ENCODE data around the gene BPIFB4. TPM values are rescaled to one million over a fixed set of nuclear protein-coding genes. Genes with fewer than 3 reads are reported as not detected.

BPIFB4 gene
- total and polyA plus RNA-seq, 3 experiments from 2014 or later, result not detected

GRCh38 chr20:33158637-33159385 is 79.4 kb downstream of the BPIFB4 start:
- no peak overlapping the region for H3K4me3 ChIP-seq (ENCODE audit: low read length)
- no peak overlapping the region for H3K27ac ChIP-seq (ENCODE audit: low read depth, low read length)
- H3K4me3 Mint-ChIP-seq, result no peak overlapping the region
- peaks cover 4% of the 10 kb centered on the region for H3K27me3 ChIP-seq (ENCODE audit: insufficient read depth, low read length, poor library complexity, severe bottlenecking)
- H3K4me1 ChIP-seq (ENCODE audit: insufficient read depth, low read length), result no peaks in the 10 kb centered on the region
- no peak overlapping the region for H3K27ac Mint-ChIP-seq
- H3K27me3 Mint-ChIP-seq, result peaks cover 8 to 29% of the 10 kb centered on the region in 2 donors
- H3K36me3 Mint-ChIP-seq, result no peaks in the 10 kb centered on the region
- H3K36me3 ChIP-seq (ENCODE audit: insufficient read depth, low read length), result no peaks in the 10 kb centered on the region
- ChIA-PET CTCF (no interaction called here), POLR2A (no interaction called here)
- H3K9me3 ChIP-seq (ENCODE audit: low read length), result no peaks in the 10 kb centered on the region
- no peaks in the 10 kb centered on the region for H3K9me3 Mint-ChIP-seq
- no peaks in the 10 kb centered on the region for H3K4me1 Mint-ChIP-seq
- DNase-seq, result no peak

- Mint-ChIP-seq H3K27me3 (peaks cover 4 to 23% of the 10 kb centered on the region in 2 donors), H3K9me3 (no peaks in the 10 kb centered on the region), H3K36me3 (no peaks in the 10 kb centered on the region), H3K27ac (no peak overlapping the region), H3K4me3 (no peak overlapping the region), H3K4me1 (no peaks in the 10 kb centered on the region)
- no peak for DNase-seq
- Histone ChIP-seq H3K4me3 (ENCODE audit: low read length) (no peak overlapping the region), H3K4me1 (ENCODE audit: insufficient read depth, low read length) (no peaks in the 10 kb centered on the region), H3K27me3 (ENCODE audit: insufficient read depth, low read length, poor library complexity, severe bottlenecking) (peaks cover 4% of the 10 kb centered on the region), H3K9me3 (ENCODE audit: low read length) (no peaks in the 10 kb centered on the region), H3K36me3 (ENCODE audit: insufficient read depth, low read length) (no peaks in the 10 kb centered on the region), H3K27ac (ENCODE audit: low read depth, low read length) (no peak overlapping the region)
- ChIA-PET CTCF (no interaction called here), POLR2A (no interaction called here)
Observed at GRCh38 chr20:33159713-33160112, 80.3 kb downstream of the BPIFB4 start.

- H3K36me3 ChIP-seq (ENCODE audit: insufficient read depth, low read length), result no peaks in the 10 kb centered on the region
- no peak overlapping the region for H3K27ac ChIP-seq (ENCODE audit: low read depth, low read length)
- H3K4me1 ChIP-seq (ENCODE audit: insufficient read depth, low read length), result no peaks in the 10 kb centered on the region
- CTCF ChIA-PET, result no interaction called here
- H3K9me3 Mint-ChIP-seq, result no peaks in the 10 kb centered on the region
- no peak overlapping the region for H3K4me3 ChIP-seq (ENCODE audit: low read length)
- POLR2A ChIA-PET, result no interaction called here
- no peak overlapping the region for H3K4me3 Mint-ChIP-seq
- H3K4me1 Mint-ChIP-seq, result no peaks in the 10 kb centered on the region
- no peak overlapping the region for H3K27ac Mint-ChIP-seq
- H3K27me3 ChIP-seq (ENCODE audit: insufficient read depth, low read length, poor library complexity, severe bottlenecking), result peaks cover 4% of the 10 kb centered on the region
- DNase-seq, result no peak
- H3K9me3 ChIP-seq (ENCODE audit: low read length), result no peaks in the 10 kb centered on the region
- H3K27me3 Mint-ChIP-seq, result peaks cover 3 to 21% of the 10 kb centered on the region in 2 donors
- no peaks in the 10 kb centered on the region for H3K36me3 Mint-ChIP-seq
Observed at GRCh38 chr20:33160681-33161080, 81.2 kb downstream of the BPIFB4 start.

Other genes with a start within 250 kb of the BPIFB4 start
- under 1 TPM; 0.35 to 0.69 TPM for gene EFCAB8, start 220.7 kb upstream of the BPIFB4 start, total RNA-seq
- gene EFCAB8, start 220.7 kb upstream of the BPIFB4 start, polyA plus RNA-seq, result not detected
- not detected for gene SUN5, start 75.2 kb upstream of the BPIFB4 start, total RNA-seq
- gene SUN5, start 75.2 kb upstream of the BPIFB4 start, polyA plus RNA-seq, result not detected
- not detected for gene BPIFB2, start 71.9 kb upstream of the BPIFB4 start, total RNA-seq
- not detected for gene BPIFB2, start 71.9 kb upstream of the BPIFB4 start, polyA plus RNA-seq
- not detected for gene BPIFB6, start 48.0 kb upstream of the BPIFB4 start, total RNA-seq
- not detected for gene BPIFB6, start 48.0 kb upstream of the BPIFB4 start, polyA plus RNA-seq
- gene BPIFB3, start 25.7 kb upstream of the BPIFB4 start, total RNA-seq, result not detected
- gene BPIFB3, start 25.7 kb upstream of the BPIFB4 start, polyA plus RNA-seq, result not detected
- not detected for gene BPIFA2, start 88.5 kb downstream of the BPIFB4 start, total RNA-seq
- gene BPIFA2, start 88.5 kb downstream of the BPIFB4 start, polyA plus RNA-seq, result not detected
- not detected for gene BPIFA3, start 137.7 kb downstream of the BPIFB4 start, total RNA-seq
- gene BPIFA3, start 137.7 kb downstream of the BPIFB4 start, polyA plus RNA-seq, result not detected
- not detected for gene BPIFA1, start 156.4 kb downstream of the BPIFB4 start, total RNA-seq
- not detected for gene BPIFA1, start 156.4 kb downstream of the BPIFB4 start, polyA plus RNA-seq
- gene BPIFB1, start 203.6 kb downstream of the BPIFB4 start, total RNA-seq, result not detected
- gene BPIFB1, start 203.6 kb downstream of the BPIFB4 start, polyA plus RNA-seq, result not detected